ENCODE measurements around the gene STAB2. TPM values are rescaled to one million over a fixed set of nuclear protein-coding genes. Genes with fewer than 3 reads are reported as not detected.

STAB2 gene
- total RNA-seq, 1 donor from 2014 or later = not detected

DNA sequence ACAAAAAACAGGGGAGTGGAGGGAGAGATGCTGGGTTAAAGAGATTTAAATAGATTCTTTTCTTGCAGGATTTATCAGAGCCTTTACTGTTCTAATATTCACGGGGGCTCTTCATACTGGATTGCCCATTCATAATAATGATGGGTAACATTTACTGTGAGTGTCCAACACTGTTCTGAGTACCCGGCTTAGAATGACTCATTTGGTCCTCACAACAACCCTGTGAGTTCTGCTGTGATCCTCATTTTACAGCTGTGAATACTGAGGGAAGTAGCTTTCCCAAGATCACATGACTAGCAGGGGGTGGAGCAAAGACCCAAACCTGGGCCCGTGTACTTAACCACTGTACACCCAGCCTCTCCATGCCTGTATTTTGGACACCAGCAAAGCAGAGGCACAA, 140.6 kb downstream of the STAB2 start:
- TF ChIP-seq, protein P1, sequence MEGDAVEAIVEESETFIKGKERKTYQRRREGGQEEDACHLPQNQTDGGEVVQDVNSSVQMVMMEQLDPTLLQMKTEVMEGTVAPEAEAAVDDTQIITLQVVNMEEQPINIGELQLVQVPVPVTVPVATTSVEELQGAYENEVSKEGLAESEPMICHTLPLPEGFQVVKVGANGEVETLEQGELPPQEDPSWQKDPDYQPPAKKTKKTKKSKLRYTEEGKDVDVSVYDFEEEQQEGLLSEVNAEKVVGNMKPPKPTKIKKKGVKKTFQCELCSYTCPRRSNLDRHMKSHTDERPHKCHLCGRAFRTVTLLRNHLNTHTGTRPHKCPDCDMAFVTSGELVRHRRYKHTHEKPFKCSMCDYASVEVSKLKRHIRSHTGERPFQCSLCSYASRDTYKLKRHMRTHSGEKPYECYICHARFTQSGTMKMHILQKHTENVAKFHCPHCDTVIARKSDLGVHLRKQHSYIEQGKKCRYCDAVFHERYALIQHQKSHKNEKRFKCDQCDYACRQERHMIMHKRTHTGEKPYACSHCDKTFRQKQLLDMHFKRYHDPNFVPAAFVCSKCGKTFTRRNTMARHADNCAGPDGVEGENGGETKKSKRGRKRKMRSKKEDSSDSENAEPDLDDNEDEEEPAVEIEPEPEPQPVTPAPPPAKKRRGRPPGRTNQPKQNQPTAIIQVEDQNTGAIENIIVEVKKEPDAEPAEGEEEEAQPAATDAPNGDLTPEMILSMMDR (IDR thresholded peaks at IDR 0.05; ENCODE audit: insufficient read depth, low read length, severe bottlenecking) = no peak
- Histone ChIP-seq H3K27me3 (ENCODE audit: control insufficient read depth, insufficient read depth, low read length) (no peaks in the 10 kb centered on the region), H3K4me3 (ENCODE audit: low read depth, low read length) (no peak overlapping the region), H3K36me3 (ENCODE audit: control insufficient read depth, insufficient read depth, low read length) (no peaks in the 10 kb centered on the region)
- DNase-seq (ENCODE audit: low read depth) (peak; percentile 22), FAIRE-seq (no peak)

DNA sequence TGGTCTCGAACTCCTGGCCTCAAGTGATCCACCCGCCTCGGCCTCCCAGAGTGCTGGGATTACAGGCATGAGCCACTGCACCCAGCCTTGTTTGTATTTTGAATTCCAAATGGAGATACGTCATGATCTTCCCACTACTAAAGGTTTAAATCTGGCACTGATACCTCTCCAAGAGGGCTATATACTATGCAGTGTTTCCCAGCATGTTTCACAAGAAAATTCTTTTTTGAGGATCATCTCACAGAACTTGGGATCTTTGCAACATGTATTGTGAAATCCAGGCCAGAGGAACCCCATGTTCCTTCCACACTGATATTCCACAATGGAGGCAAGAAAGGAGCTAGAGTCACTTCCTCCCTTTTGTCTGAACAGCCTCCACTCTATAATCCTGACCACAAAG, 141.2 kb downstream of the STAB2 start:
- FAIRE-seq (no peak), DNase-seq (ENCODE audit: low read depth) (no peak)
- H3K4me3 ChIP-seq (ENCODE audit: low read depth, low read length) = no peak overlapping the region
- no peaks in the 10 kb centered on the region for H3K36me3 ChIP-seq (ENCODE audit: control insufficient read depth, insufficient read depth, low read length)
- H3K27me3 ChIP-seq (ENCODE audit: control insufficient read depth, insufficient read depth, low read length) = no peaks in the 10 kb centered on the region
- TF ChIP-seq, protein P1 (IDR thresholded peaks at IDR 0.05; ENCODE audit: insufficient read depth, low read length, severe bottlenecking) = no peak

DNA sequence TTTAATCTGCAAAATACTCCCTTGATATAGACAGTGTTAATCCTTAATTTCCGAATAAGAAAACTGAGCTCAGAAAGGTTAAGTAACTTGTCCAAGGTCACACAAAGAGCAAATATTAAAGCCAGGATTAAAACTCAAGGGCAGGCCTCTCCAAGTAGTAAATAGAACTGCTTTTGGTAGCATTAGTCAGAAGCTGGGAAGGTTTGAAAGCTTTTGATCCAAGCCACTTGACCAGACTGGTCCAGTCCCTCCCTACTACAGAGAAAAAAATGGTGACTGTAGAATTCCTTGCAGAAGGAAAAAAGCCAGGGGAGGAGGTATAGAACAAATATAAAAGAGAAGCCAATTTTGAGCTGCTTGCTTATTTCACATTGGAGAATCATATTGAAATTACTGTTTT, 142.4 kb downstream of the STAB2 start:
- no peak for FAIRE-seq
- peak; percentile 54 for DNase-seq (ENCODE audit: low read depth)
- H3K4me3 ChIP-seq (ENCODE audit: low read depth, low read length) = no peak overlapping the region
- H3K36me3 ChIP-seq (ENCODE audit: control insufficient read depth, insufficient read depth, low read length) = no peaks in the 10 kb centered on the region
- H3K27me3 ChIP-seq (ENCODE audit: control insufficient read depth, insufficient read depth, low read length) = no peaks in the 10 kb centered on the region
- TF ChIP-seq, protein P1 (IDR thresholded peaks at IDR 0.05; ENCODE audit: insufficient read depth, low read length, severe bottlenecking) = no peak

DNA sequence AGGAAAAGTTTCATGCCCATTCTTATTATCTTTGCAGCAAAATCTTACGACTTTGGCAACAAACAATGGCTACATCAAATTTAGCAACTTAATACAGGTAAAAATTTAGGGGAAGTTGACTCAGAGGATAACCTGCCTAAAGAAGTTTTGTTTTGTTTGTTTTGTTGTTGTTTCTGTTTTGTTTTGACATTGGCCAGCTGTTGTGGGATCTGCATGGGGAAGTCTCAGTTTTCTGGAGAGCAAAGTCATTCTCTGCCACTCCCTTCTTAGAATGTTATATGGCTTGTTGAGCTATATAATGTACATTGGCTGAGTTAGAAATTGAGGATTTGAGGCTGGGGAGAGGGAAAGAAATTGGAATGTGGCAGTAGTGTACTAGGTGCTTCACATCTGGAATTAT, 144.5 kb downstream of the STAB2 start:
- Histone ChIP-seq H3K4me3 (ENCODE audit: low read depth, low read length) (no peak overlapping the region), H3K36me3 (ENCODE audit: control insufficient read depth, insufficient read depth, low read length) (no peaks in the 10 kb centered on the region), H3K27me3 (ENCODE audit: control insufficient read depth, insufficient read depth, low read length) (no peaks in the 10 kb centered on the region)
- no peak for FAIRE-seq
- no peak for DNase-seq (ENCODE audit: low read depth)
- TF ChIP-seq, protein P1 (IDR thresholded peaks at IDR 0.05; ENCODE audit: insufficient read depth, low read length, severe bottlenecking) = no peak

DNA sequence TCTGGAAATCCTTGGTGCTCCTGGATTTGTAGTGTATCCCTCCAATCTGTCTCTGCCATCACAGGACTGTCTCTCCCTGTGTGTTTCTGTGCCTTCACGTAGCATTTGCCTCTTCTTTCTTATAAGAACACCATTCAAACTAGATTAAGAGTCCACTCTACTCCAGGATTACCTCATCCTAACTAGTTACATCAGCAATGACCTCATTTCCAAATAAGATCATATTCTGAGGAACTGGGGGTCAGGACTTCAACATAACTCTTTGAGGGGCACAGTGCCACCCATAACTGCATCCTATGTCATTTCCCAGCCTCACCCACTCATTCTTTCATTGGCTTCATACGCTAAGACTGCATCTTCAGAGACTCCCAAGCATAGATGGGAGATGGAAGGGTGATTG, 147.8 kb downstream of the STAB2 start:
- H3K36me3 ChIP-seq (ENCODE audit: control insufficient read depth, insufficient read depth, low read length) = no peaks in the 10 kb centered on the region
- TF ChIP-seq, protein P1 (IDR thresholded peaks at IDR 0.05; ENCODE audit: insufficient read depth, low read length, severe bottlenecking) = no peak
- no peaks in the 10 kb centered on the region for H3K27me3 ChIP-seq (ENCODE audit: control insufficient read depth, insufficient read depth, low read length)
- no peak overlapping the region for H3K4me3 ChIP-seq (ENCODE audit: low read depth, low read length)
- DNase-seq (ENCODE audit: low read depth) (no peak), FAIRE-seq (no peak)

DNA sequence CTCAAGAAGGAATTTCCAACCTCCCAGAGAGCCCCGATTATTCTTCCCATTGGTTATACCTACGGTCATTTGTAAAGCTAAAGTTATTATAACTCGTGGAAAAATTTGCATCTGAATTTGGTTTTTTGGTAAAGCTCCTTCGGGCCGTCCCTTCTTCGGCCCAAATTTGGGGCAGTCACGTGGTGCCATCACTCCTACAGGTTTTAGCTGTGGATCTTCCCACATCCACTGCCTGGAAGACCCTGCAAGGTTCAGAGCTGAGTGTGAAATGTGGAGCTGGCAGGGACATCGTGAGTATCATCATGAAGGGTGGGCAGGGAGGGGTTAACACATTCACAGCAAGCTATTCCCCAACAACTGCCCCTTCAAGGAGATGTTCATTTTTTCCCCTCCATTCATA, 148.2 kb downstream of the STAB2 start:
- Histone ChIP-seq H3K36me3 (ENCODE audit: control insufficient read depth, insufficient read depth, low read length) (no peaks in the 10 kb centered on the region), H3K4me3 (ENCODE audit: low read depth, low read length) (no peak overlapping the region), H3K27me3 (ENCODE audit: control insufficient read depth, insufficient read depth, low read length) (no peaks in the 10 kb centered on the region)
- FAIRE-seq = no peak
- TF ChIP-seq, protein P1 (IDR thresholded peaks at IDR 0.05; ENCODE audit: insufficient read depth, low read length, severe bottlenecking) = no peak
- DNase-seq (ENCODE audit: low read depth) = no peak

Data from bronchial epithelial cell (primary cell).